ENCODE measurements around the gene RAB33B.

The RAB33B gene

GRCh38 chr4:139509727-139510410 lies 55.9 kb downstream of the RAB33B start:
- DNase-seq = no peak

- DNase-seq = no peak
These were observed 57.4 kb downstream of the RAB33B start for GRCh38 chr4:139511320-139511719.

GRCh38 chr4:139514382-139515059 lies 60.6 kb downstream of the RAB33B start:
- no peak for DNase-seq

- no peak for DNase-seq
These were observed 61.6 kb downstream of the RAB33B start for GRCh38 chr4:139515531-139515958.

- no peak for DNase-seq
These were observed 68.0 kb downstream of the RAB33B start for GRCh38 chr4:139521754-139522401.

- no peak for DNase-seq
These were observed 68.5 kb downstream of the RAB33B start for GRCh38 chr4:139522457-139522856.

GRCh38 chr4:139523076-139523475 lies 69.2 kb downstream of the RAB33B start:
- no peak for DNase-seq

- no peak for DNase-seq
These were observed 70.2 kb downstream of the RAB33B start for GRCh38 chr4:139524062-139524631.

GRCh38 chr4:139525414-139525813 lies 71.5 kb downstream of the RAB33B start:
- DNase-seq = no peak
